Measurements from ENCODE around the gene EEPD1. TPM values are rescaled to one million over a fixed set of nuclear protein-coding genes. Genes with fewer than 3 reads are reported as not detected.

The EEPD1 gene
- total and polyA plus RNA-seq, 8 donors, result 14.0 to 134 (median 19.4) TPM

GRCh38 chr7:36261019-36261754 lies 108.1 kb downstream of the EEPD1 start:
- H3K27me3 ChIP-seq, result no peaks in the 10 kb centered on the region
- DNase-seq, result no peak
- H3K4me3 ChIP-seq, result no peak overlapping the region
- intact Hi-C loops (cut with DNase I; ENCODE audit: low total_unique reads), result no loop called here
- no peaks in the 10 kb centered on the region for H3K36me3 ChIP-seq
- peaks cover 38 to 73% (median 56%) of the 10 kb centered on the region in 4 donors for H3K4me1 ChIP-seq
- TF ChIP-seq POLR2A (IDR thresholded peaks at IDR 0.05), result no peak
- no peak for TF ChIP-seq POLR2AphosphoS5 (IDR thresholded peaks at IDR 0.05)
- no peak for TF ChIP-seq CTCF (IDR thresholded peaks at IDR 0.05)
- no peak for TF ChIP-seq EP300 (IDR thresholded peaks at IDR 0.05)
- WGBS, 5 donors, result 63 to 79% (median 68%) methylated on average over 2 of the region's 2 CpGs
- peak overlapping the region in 3 of 5 donors; percentile 1 to 14 (median 2) for H3K27ac ChIP-seq
- H3K9me3 ChIP-seq, result no peaks in the 10 kb centered on the region

GRCh38 chr7:36262309-36263094 lies 109.4 kb downstream of the EEPD1 start:
- WGBS, 5 donors, result 59 to 77% (median 73%) methylated on average over 5 of the region's 5 CpGs
- no peak overlapping the region for H3K27ac ChIP-seq
- TF ChIP-seq EP300 (IDR thresholded peaks at IDR 0.05) (no peak), POLR2AphosphoS5 (IDR thresholded peaks at IDR 0.05) (no peak), POLR2A (IDR thresholded peaks at IDR 0.05) (no peak), CTCF (IDR thresholded peaks at IDR 0.05) (no peak)
- DNase-seq, result peak in 1 of 2 donors; percentile 53
- no peaks in the 10 kb centered on the region for H3K36me3 ChIP-seq
- H3K4me3 ChIP-seq, result no peak overlapping the region
- H3K9me3 ChIP-seq, result no peaks in the 10 kb centered on the region
- intact Hi-C loops (cut with DNase I; ENCODE audit: low total_unique reads), result no loop called here
- no peaks in the 10 kb centered on the region for H3K27me3 ChIP-seq
- H3K4me1 ChIP-seq, result peaks cover 38 to 83% (median 61%) of the 10 kb centered on the region in 4 donors

GRCh38 chr7:36263095-36263484 lies 110.0 kb downstream of the EEPD1 start:
- Histone ChIP-seq H3K9me3 (no peaks in the 10 kb centered on the region), H3K4me1 (peaks cover 35 to 84% (median 56%) of the 10 kb centered on the region in 4 donors), H3K36me3 (no peaks in the 10 kb centered on the region), H3K27ac (peak overlapping the region in 1 of 5 donors; percentile 76), H3K27me3 (no peaks in the 10 kb centered on the region), H3K4me3 (no peak overlapping the region)
- intact Hi-C loops (cut with DNase I; ENCODE audit: low total_unique reads), result no loop called here
- TF ChIP-seq EP300 (IDR thresholded peaks at IDR 0.05), result no peak
- WGBS, 5 donors, result 92 to 99% (median 94%) methylated on average over 5 of the region's 5 CpGs
- no peak for DNase-seq

GRCh38 chr7:36264123-36264801 lies 111.2 kb downstream of the EEPD1 start:
- Histone ChIP-seq H3K27ac (peak overlapping the region in 4 of 5 donors; percentile 34 to 76 (median 65)), H3K4me3 (no peak overlapping the region), H3K27me3 (no peaks in the 10 kb centered on the region), H3K4me1 (peaks cover 28 to 79% (median 47%) of the 10 kb centered on the region in 4 donors), H3K9me3 (no peaks in the 10 kb centered on the region), H3K36me3 (no peaks in the 10 kb centered on the region)
- TF ChIP-seq POLR2AphosphoS5 (IDR thresholded peaks at IDR 0.05) (no peak), EP300 (IDR thresholded peaks at IDR 0.05) (no peak), CTCF (IDR thresholded peaks at IDR 0.05) (no peak), POLR2A (IDR thresholded peaks at IDR 0.05) (no peak)
- no peak for DNase-seq
- intact Hi-C loops (cut with DNase I; ENCODE audit: low total_unique reads), result no loop called here
- 59 to 87% (median 72%) methylated on average over 7 of the region's 7 CpGs for WGBS, 5 donors
